Neural progenitor cell (in vitro differentiated cells): Measurements from ENCODE around the gene CC2D2B. TPM values are rescaled to one million over a fixed set of nuclear protein-coding genes. Genes with fewer than 3 reads are reported as not detected.

Experiments
- DNase-seq: peaks from one replicate; pipeline ENCODE4 v3.0.0-alpha.2; 2016; ENCODE audit warnings: low spot score
- H2AFZ ChIP-seq: fragments of 200-600 bp; sonication (generic); replicated peaks from 2 replicates; pipeline ENCODE4 v1.6.1; 2016; ENCODE audit warnings: antibody characterized with exemption
- H3F3A ChIP-seq: fragments of 200-600 bp; sonication (generic); 2 replicates; pipeline ENCODE4 v1.6.1; 2016; ENCODE audit warnings: antibody characterized with exemption, low read depth
- H3K27ac ChIP-seq: fragments of 200-600 bp; sonication (generic); 2 replicates; pipeline ENCODE4 v1.5.1; 2016; ENCODE audit warnings: mild to moderate bottlenecking
- H3K27me3 ChIP-seq: fragments of 200-600 bp; sonication (generic); 2 replicates; pipeline ENCODE4 v1.6.1; 2016; ENCODE audit warnings: mild to moderate bottlenecking, moderate library complexity
- H3K36me3 ChIP-seq: fragments of 200-600 bp; sonication (generic); 2 replicates; pipeline ENCODE4 v1.5.1; 2016
- H3K4me1 ChIP-seq: fragments of 200-600 bp; sonication (generic); 2 replicates; pipeline ENCODE4 v1.6.1; 2016; ENCODE audit warnings: mixed run types
- H3K4me2 ChIP-seq: fragments of 200-600 bp; sonication (generic); 2 replicates; pipeline ENCODE4 v1.6.1; 2016
- H3K4me3 ChIP-seq: fragments of 200-600 bp; sonication (generic); 2 replicates; pipeline ENCODE4 v1.5.1; 2016
- H3K79me2 ChIP-seq: fragments of 200-600 bp; sonication (generic); 2 replicates; pipeline ENCODE4 v1.6.1; 2016; ENCODE audit warnings: low read depth
- H3K9ac ChIP-seq: fragments of 200-600 bp; sonication (generic); 2 replicates; pipeline ENCODE4 v1.6.1; 2016
- H3K9me3 ChIP-seq: fragments of 200-600 bp; sonication (generic); 2 replicates; pipeline ENCODE4 v1.5.1; 2016; ENCODE audit warnings: low read depth
- H4K20me1 ChIP-seq: fragments of 200-600 bp; sonication (generic); 2 replicates; pipeline ENCODE4 v1.6.1; 2016; ENCODE audit warnings: low read depth
- H3K27ac Mint-ChIP-seq: 3 replicates; pipeline ENCODE4 v1.8.0; 2021; ENCODE audit warnings: mixed read lengths
- H3K27me3 Mint-ChIP-seq: 2 replicates; pipeline ENCODE4 v1.8.0; 2022; ENCODE audit warnings: low read depth, mild to moderate bottlenecking, inconsistent platforms, moderate library complexity, mixed read lengths; ENCODE audit not compliant: insufficient read depth
- H3K36me3 Mint-ChIP-seq: 3 replicates; pipeline ENCODE4 v1.8.0; 2021; ENCODE audit warnings: mixed read lengths
- H3K4me1 Mint-ChIP-seq: 3 replicates; pipeline ENCODE4 v1.8.0; 2021; ENCODE audit warnings: mixed read lengths
- H3K4me3 Mint-ChIP-seq: 3 replicates; pipeline ENCODE4 v1.8.0; 2021; ENCODE audit warnings: mild to moderate bottlenecking, moderate library complexity, mixed read lengths
- H3K9me3 Mint-ChIP-seq: 3 replicates; pipeline ENCODE4 v1.8.0; 2020; ENCODE audit warnings: mixed read lengths
- CTCF ChIP-seq: fragments of 200-600 bp; sonication (generic); IDR thresholded peaks from 2 replicates; pipeline ENCODE4 v1.5.1; 2017; ENCODE audit warnings: antibody characterized with exemption, mild to moderate bottlenecking
- EZH2 ChIP-seq: fragments of 200-600 bp; sonication (generic); IDR thresholded peaks from 2 replicates; pipeline ENCODE4 v1.6.1; 2017; ENCODE audit warnings: antibody characterized with exemption, mild to moderate bottlenecking, moderate library complexity
- EZH2phosphoT487 ChIP-seq: fragments of 200-600 bp; sonication (generic); IDR thresholded peaks from 2 replicates; pipeline ENCODE4 v1.6.1; 2017; ENCODE audit warnings: antibody characterized with exemption
- total RNA-seq: library from RNA; depleted of rRNA; stranded (reverse); fragments of >200 nt; gene quantifications from 2 replicates; pipeline ENCODE4 v1.2.3, GENCODE V29; 2015; ENCODE audit warnings: low replicate concordance

Gene CC2D2B
- total RNA-seq, 1 donor from 2014 or later = 0.37 TPM

- H3K9me3 ChIP-seq = no peaks in the 10 kb centered on the region
- no peaks in the 10 kb centered on the region for H3F3A ChIP-seq
- Mint-ChIP-seq H3K27me3 (no peaks in the 10 kb centered on the region), H3K36me3 (peaks cover 5% of the 10 kb centered on the region), H3K4me1 (no peaks in the 10 kb centered on the region), H3K27ac (no peak overlapping the region), H3K4me3 (no peak overlapping the region), H3K9me3 (no peaks in the 10 kb centered on the region)
- TF ChIP-seq EZH2 = no peak
- no peak for TF ChIP-seq CTCF
- no peak for TF ChIP-seq EZH2phosphoT487
- no peak overlapping the region for H3K27ac ChIP-seq
- H4K20me1 ChIP-seq = no peaks in the 10 kb centered on the region
- no peak overlapping the region for H3K4me2 ChIP-seq
- no peak for DNase-seq
- no peak overlapping the region for H3K9ac ChIP-seq
- no peak overlapping the region for H2AFZ ChIP-seq
- H3K36me3 ChIP-seq = no peaks in the 10 kb centered on the region
- no peak overlapping the region for H3K4me3 ChIP-seq
- H3K4me1 ChIP-seq = no peaks in the 10 kb centered on the region
- no peaks in the 10 kb centered on the region for H3K27me3 ChIP-seq
- H3K79me2 ChIP-seq = no peaks in the 10 kb centered on the region
Measured at GRCh38 chr10:95867866-95868265, 39.9 kb upstream of the CC2D2B start.

DNA sequence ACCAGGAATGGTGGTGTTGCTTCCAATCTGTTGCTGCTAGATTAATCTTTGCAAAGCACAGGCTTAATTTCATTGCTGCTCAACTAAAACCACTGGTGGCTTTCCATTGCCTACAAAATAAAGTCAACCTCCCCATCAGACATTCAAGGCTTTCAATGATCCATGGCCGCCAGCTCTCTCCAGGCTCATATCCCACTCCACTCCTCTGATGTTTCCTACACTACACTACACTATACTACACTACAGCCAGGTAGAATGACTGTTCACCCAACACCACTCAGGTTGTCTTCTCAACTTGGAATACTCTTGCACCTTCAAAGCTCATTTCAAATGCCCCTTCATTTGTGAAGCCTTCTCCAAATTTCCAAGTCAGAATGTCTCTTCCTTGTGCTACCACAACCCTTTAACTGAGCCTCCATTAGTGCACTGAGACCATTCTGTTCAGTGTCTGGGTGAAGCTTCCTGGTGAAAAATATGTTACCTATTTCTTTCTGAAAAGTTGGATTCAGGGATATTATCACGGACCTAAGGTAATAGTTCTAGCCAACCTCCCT is 35.5 kb upstream of the CC2D2B start:
- Histone ChIP-seq H2AFZ (no peak overlapping the region), H3K4me2 (no peak overlapping the region), H4K20me1 (no peaks in the 10 kb centered on the region), H3K27me3 (no peaks in the 10 kb centered on the region), H3K9ac (no peak overlapping the region), H3K9me3 (no peaks in the 10 kb centered on the region), H3K4me3 (no peak overlapping the region), H3K36me3 (peaks cover 6% of the 10 kb centered on the region), H3K4me1 (no peaks in the 10 kb centered on the region), H3K79me2 (no peaks in the 10 kb centered on the region), H3K27ac (no peak overlapping the region), H3F3A (no peaks in the 10 kb centered on the region)
- Mint-ChIP-seq H3K4me3 (no peak overlapping the region), H3K4me1 (no peaks in the 10 kb centered on the region), H3K27ac (no peak overlapping the region), H3K27me3 (peaks cover 2% of the 10 kb centered on the region), H3K9me3 (peaks cover 14% of the 10 kb centered on the region), H3K36me3 (peaks cover 39% of the 10 kb centered on the region)
- no peak for DNase-seq
- TF ChIP-seq CTCF (no peak), EZH2phosphoT487 (no peak), EZH2 (no peak)

DNA sequence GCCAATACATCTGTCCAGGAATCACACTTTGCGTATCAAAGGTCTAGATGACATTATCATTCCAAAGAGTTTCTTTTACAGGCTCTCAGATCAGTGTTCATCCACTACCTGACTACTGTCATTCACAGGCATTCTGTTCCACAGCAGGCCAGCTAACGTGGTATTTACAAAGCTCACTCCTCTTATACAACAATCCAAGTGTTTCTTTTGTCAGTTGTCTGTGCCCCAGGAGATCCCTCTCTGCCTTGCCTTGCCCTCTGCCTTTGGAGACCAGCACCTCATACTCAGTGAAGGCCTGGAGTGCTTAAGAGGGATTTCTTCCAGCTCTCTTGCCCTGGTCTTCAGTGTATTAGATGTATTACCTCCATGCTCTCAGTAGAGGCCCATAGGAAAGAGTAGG is 34.6 kb upstream of the CC2D2B start:
- no peak overlapping the region for H3K27ac Mint-ChIP-seq
- no peaks in the 10 kb centered on the region for H3K79me2 ChIP-seq

More for the DNA sequence above, 34.6 kb upstream of the CC2D2B start:
- H3K27me3 ChIP-seq = no peaks in the 10 kb centered on the region
- H3F3A ChIP-seq = no peaks in the 10 kb centered on the region
- no peak overlapping the region for H3K4me3 ChIP-seq
- no peak overlapping the region for H3K27ac ChIP-seq
- H2AFZ ChIP-seq = no peak overlapping the region
- H3K9ac ChIP-seq = no peak overlapping the region
- DNase-seq = no peak
- H4K20me1 ChIP-seq = no peaks in the 10 kb centered on the region
- H3K4me2 ChIP-seq = no peak overlapping the region
- Mint-ChIP-seq H3K4me3 (no peak overlapping the region), H3K36me3 (peaks cover 42% of the 10 kb centered on the region), H3K9me3 (peaks cover 14% of the 10 kb centered on the region), H3K27me3 (peaks cover 2% of the 10 kb centered on the region), H3K4me1 (no peaks in the 10 kb centered on the region)
- H3K4me1 ChIP-seq = no peaks in the 10 kb centered on the region
- H3K9me3 ChIP-seq = no peaks in the 10 kb centered on the region
- H3K36me3 ChIP-seq = peaks cover 6% of the 10 kb centered on the region
- TF ChIP-seq EZH2phosphoT487 (no peak), EZH2 (no peak), CTCF (no peak)
